GM12878 (cell line): ENCODE results near the gene SECISBP2. TPM values are rescaled to one million over a fixed set of nuclear protein-coding genes. Genes with fewer than 3 reads are reported as not detected.

Experiments used
- BACH1 ChIP-seq: fragments of 450-650 bp; IDR thresholded peaks from 2 replicates; pipeline ENCODE4 v1.6.1; 2017; ENCODE audit warnings: mild to moderate bottlenecking, borderline replicate concordance
- BCL3 ChIP-seq: IDR thresholded peaks from 2 replicates; pipeline ENCODE4 v1.6.1; 2011; ENCODE audit warnings: borderline replicate concordance, low read depth, mild to moderate bottlenecking, moderate library complexity, low read length; ENCODE audit not compliant: insufficient read depth, poor library complexity, severe bottlenecking
- CBX3 ChIP-seq: fragments of 200-600 bp; sonication (generic); IDR thresholded peaks from 2 replicates; pipeline ENCODE4 v1.6.1; 2016; ENCODE audit warnings: low read depth, borderline replicate concordance
- CHD4 ChIP-seq: fragments of 200-600 bp; sonication (generic); IDR thresholded peaks from 2 replicates; pipeline ENCODE4 v1.6.1; 2016; ENCODE audit warnings: mild to moderate bottlenecking
- EZH2 ChIP-seq: IDR thresholded peaks from 2 replicates; pipeline ENCODE4 v1.6.1; 2012; ENCODE audit warnings: low read depth, mild to moderate bottlenecking, control low read depth, inconsistent platforms, low read length, borderline replicate concordance; ENCODE audit not compliant: control insufficient read depth
- HDAC6 ChIP-seq: fragments of 200-600 bp; sonication (generic); IDR thresholded peaks from one replicate; pipeline ENCODE4 v1.8.0; 2017; ENCODE audit warnings: antibody characterized with exemption; ENCODE audit not compliant: unreplicated experiment
- JUNB ChIP-seq: IDR thresholded peaks from 2 replicates; pipeline ENCODE4 v1.6.1; 2016; ENCODE audit warnings: antibody characterized with exemption, mild to moderate bottlenecking
- MTA2 ChIP-seq: fragments of 450-650 bp; IDR thresholded peaks from 2 replicates; pipeline ENCODE4 v1.6.1; 2016; ENCODE audit warnings: low read depth, mild to moderate bottlenecking, moderate library complexity
- MTA3 ChIP-seq: IDR thresholded peaks from 2 replicates; pipeline ENCODE4 v1.6.1; 2012; ENCODE audit warnings: low read length, inconsistent platforms, borderline replicate concordance
- NFIC ChIP-seq: IDR thresholded peaks from 2 replicates; pipeline ENCODE4 v1.6.1; 2012; ENCODE audit warnings: low read depth, mild to moderate bottlenecking, inconsistent platforms, low read length, moderate library complexity
- NRF1 ChIP-seq: conservative IDR thresholded peaks from 2 replicates; pipeline ENCODE4 v1.6.1; 2011; ENCODE audit warnings: mild to moderate bottlenecking, low read depth, low read length, improper control_type of control experiment
- RB1 ChIP-seq: fragments of 450-650 bp; formaldehyde crosslinking; IDR thresholded peaks from 2 replicates; pipeline ENCODE4 v1.6.1; 2017; ENCODE audit warnings: mild to moderate bottlenecking, borderline replicate concordance
- RUNX3 ChIP-seq: IDR thresholded peaks from 2 replicates; pipeline ENCODE4 v1.6.1; 2012; ENCODE audit warnings: low read length, inconsistent platforms
- SPI1 ChIP-seq: IDR thresholded peaks from 2 replicates; pipeline ENCODE4 v1.6.1; 2011; ENCODE audit warnings: low read depth, mild to moderate bottlenecking, low read length, moderate library complexity, borderline replicate concordance; ENCODE audit not compliant: insufficient read depth
- SREBF2 ChIP-seq: IDR thresholded peaks from 2 replicates; pipeline ENCODE4 v1.6.1; 2012; ENCODE audit warnings: mild to moderate bottlenecking, low read length
- YBX1 ChIP-seq: fragments of 450-650 bp; IDR thresholded peaks from 2 replicates; pipeline ENCODE4 v1.6.1; 2016; ENCODE audit warnings: antibody characterized with exemption
- ZNF207 ChIP-seq: fragments of 450-650 bp; IDR thresholded peaks from 2 replicates; pipeline ENCODE4 v1.6.1; 2014; ENCODE audit warnings: antibody characterized with exemption, mild to moderate bottlenecking, borderline replicate concordance
- ZNF592 ChIP-seq: fragments of 450-650 bp; IDR thresholded peaks from 2 replicates; pipeline ENCODE4 v1.6.1; 2017; ENCODE audit warnings: mild to moderate bottlenecking, moderate library complexity
- polyA plus RNA-seq, 11 experiments: library from polyadenylated mRNA; depleted of rRNA in 4 of 11; unstranded in 6 of 11; stranded (reverse) in 5 of 11; fragments of >200 nt; fragmentation: Nextera tagmentation in 4 of 11; fragmentation: Illumina TruSeq in 1 of 11; extraction: Ambion mirVana in 4 of 11; extraction: Trizol in 1 of 11; gene quantifications; 1 replicate in 1 of 11; 2 replicates in 10 of 11; pipeline versions ENCODE4 v1.2.1 to v1.2.3, GENCODE V29; 2011 to 2016; ENCODE audit warnings: inconsistent platforms in 2 of 11, missing spikeins in 2 of 11, low read depth in 1 of 11
- total RNA-seq, 4 experiments: library from RNA; depleted of rRNA in 3 of 4; stranded (reverse); fragments of >200 nt in 3 of 4; fragmentation: Illumina TruSeq in 1 of 4; extraction: Trizol in 1 of 4; gene quantifications; 2 replicates each; pipeline versions ENCODE4 v1.2.1 to v1.2.3, GENCODE V29; 2013 to 2021
- TF ChIP-seq, protein P1 (sequence below): fragments of 450-650 bp; IDR thresholded peaks from 2 replicates; pipeline ENCODE4 v1.6.1; 2018; ENCODE audit warnings: mild to moderate bottlenecking, low read depth, moderate library complexity; ENCODE audit not compliant: partially characterized antibody
- TF ChIP-seq, protein P2 (sequence below): IDR thresholded peaks from 2 replicates; pipeline ENCODE4 v1.6.1; 2012; ENCODE audit warnings: low read depth, low read length, improper control_type of control experiment

The SECISBP2 gene
- total and polyA plus RNA-seq, 10 of the 15 experiments (the other 5 are each of a cell fraction or from before 2014, with no cell fraction given), result 4.6 to 50.5 (median 31.9) TPM

- TF ChIP-seq ZNF592 (peak; percentile 76; the same call in 1 of the 2 replicates), BCL3 (no peak), NRF1 (peak; percentile 65), SPI1 (no peak), CBX3 (no peak), NFIC (0 out of 2 replicates have a peak, but pooled peaks have one; percentile 9), MTA2 (0 out of 2 replicates have a peak, but pooled peaks have one; percentile 19), CHD4 (no peak), HDAC6 (peak; percentile 49), SREBF2 (peak; percentile 58), JUNB (no peak), RUNX3 (peak; percentile 57; the same call in 1 of the 2 replicates), RB1 (no peak; the same call in none of the 2 replicates), MTA3 (no peak; the same call in 1 of the 2 replicates), EZH2 (no peak), YBX1 (no peak), BACH1 (peak; percentile 92), ZNF207 (peak; percentile 98; the same call in 1 of the 2 replicates)
- TF ChIP-seq, protein P1, sequence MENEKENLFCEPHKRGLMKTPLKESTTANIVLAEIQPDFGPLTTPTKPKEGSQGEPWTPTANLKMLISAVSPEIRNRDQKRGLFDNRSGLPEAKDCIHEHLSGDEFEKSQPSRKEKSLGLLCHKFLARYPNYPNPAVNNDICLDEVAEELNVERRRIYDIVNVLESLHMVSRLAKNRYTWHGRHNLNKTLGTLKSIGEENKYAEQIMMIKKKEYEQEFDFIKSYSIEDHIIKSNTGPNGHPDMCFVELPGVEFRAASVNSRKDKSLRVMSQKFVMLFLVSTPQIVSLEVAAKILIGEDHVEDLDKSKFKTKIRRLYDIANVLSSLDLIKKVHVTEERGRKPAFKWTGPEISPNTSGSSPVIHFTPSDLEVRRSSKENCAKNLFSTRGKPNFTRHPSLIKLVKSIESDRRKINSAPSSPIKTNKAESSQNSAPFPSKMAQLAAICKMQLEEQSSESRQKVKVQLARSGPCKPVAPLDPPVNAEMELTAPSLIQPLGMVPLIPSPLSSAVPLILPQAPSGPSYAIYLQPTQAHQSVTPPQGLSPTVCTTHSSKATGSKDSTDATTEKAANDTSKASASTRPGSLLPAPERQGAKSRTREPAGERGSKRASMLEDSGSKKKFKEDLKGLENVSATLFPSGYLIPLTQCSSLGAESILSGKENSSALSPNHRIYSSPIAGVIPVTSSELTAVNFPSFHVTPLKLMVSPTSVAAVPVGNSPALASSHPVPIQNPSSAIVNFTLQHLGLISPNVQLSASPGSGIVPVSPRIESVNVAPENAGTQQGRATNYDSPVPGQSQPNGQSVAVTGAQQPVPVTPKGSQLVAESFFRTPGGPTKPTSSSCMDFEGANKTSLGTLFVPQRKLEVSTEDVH, result peak; percentile 83
- TF ChIP-seq, protein P2, sequence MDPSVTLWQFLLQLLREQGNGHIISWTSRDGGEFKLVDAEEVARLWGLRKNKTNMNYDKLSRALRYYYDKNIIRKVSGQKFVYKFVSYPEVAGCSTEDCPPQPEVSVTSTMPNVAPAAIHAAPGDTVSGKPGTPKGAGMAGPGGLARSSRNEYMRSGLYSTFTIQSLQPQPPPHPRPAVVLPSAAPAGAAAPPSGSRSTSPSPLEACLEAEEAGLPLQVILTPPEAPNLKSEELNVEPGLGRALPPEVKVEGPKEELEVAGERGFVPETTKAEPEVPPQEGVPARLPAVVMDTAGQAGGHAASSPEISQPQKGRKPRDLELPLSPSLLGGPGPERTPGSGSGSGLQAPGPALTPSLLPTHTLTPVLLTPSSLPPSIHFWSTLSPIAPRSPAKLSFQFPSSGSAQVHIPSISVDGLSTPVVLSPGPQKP, result peak; percentile 98
Measured at GRCh38 chr9:89318123-89319014, at the start of gene SECISBP2 (continued).
